H9 (cell line): Measurements from ENCODE around the gene SACM1L. TPM values are rescaled to one million over a fixed set of nuclear protein-coding genes. Genes with fewer than 3 reads are reported as not detected.

Experiments used
- DNase-seq: peaks from one replicate; pipeline ENCODE4 v3.0.0-alpha.2; 2017
- H2AFZ ChIP-seq: one replicate; pipeline ENCODE4 v1.6.1; 2013; ENCODE audit warnings: mild to moderate bottlenecking, low read length, control low read depth, moderate library complexity
- H2AK5ac ChIP-seq: 2 replicates; pipeline ENCODE4 v1.6.1; 2013; ENCODE audit warnings: low read length, control low read depth, mixed read lengths; ENCODE audit not compliant: insufficient read length
- H2BK120ac ChIP-seq: one replicate; pipeline ENCODE4 v1.6.1; 2013; ENCODE audit warnings: low read depth, mild to moderate bottlenecking, low read length, control low read depth, inconsistent platforms; ENCODE audit not compliant: poor library complexity, severe bottlenecking
- H2BK12ac ChIP-seq: 2 replicates; pipeline ENCODE4 v1.6.1; 2013; ENCODE audit warnings: low read length, control low read depth, mixed read lengths, low read depth; ENCODE audit not compliant: insufficient read length
- H2BK15ac ChIP-seq: 2 replicates; pipeline ENCODE4 v1.6.1; 2013; ENCODE audit warnings: low read depth, low read length, control low read depth
- H2BK20ac ChIP-seq: one replicate; pipeline ENCODE4 v1.6.1; 2013; ENCODE audit warnings: low read depth, mild to moderate bottlenecking, low read length, control low read depth, inconsistent platforms; ENCODE audit not compliant: poor library complexity, severe bottlenecking
- H2BK5ac ChIP-seq: 2 replicates; pipeline ENCODE4 v1.6.1; 2013; ENCODE audit warnings: low read length, control low read depth, mixed read lengths; ENCODE audit not compliant: insufficient read length
- H3K14ac ChIP-seq: 2 replicates; pipeline ENCODE4 v1.6.1; 2013; ENCODE audit warnings: low read length, control low read depth; ENCODE audit not compliant: insufficient read depth
- H3K18ac ChIP-seq: 2 replicates; pipeline ENCODE4 v1.6.1; 2013; ENCODE audit warnings: low read depth, mild to moderate bottlenecking, mixed read lengths, low read length, control low read depth; ENCODE audit not compliant: insufficient read length
- H3K23ac ChIP-seq: 2 replicates; pipeline ENCODE4 v1.6.1; 2013; ENCODE audit warnings: low read length, control low read depth, mixed read lengths, low read depth; ENCODE audit not compliant: insufficient read length
- H3K23me2 ChIP-seq: 2 replicates; pipeline ENCODE4 v1.6.1; 2013; ENCODE audit warnings: low read depth, mild to moderate bottlenecking, mixed read lengths, low read length, control low read depth; ENCODE audit not compliant: insufficient read length, poor library complexity, severe bottlenecking
- H3K27ac ChIP-seq: 2 replicates; pipeline ENCODE4 v1.5.1; 2013; ENCODE audit warnings: low read length, control low read depth, mixed read lengths, low read depth; ENCODE audit not compliant: insufficient read length
- H3K27me3 ChIP-seq: 2 replicates; pipeline ENCODE4 v1.6.1; 2013; ENCODE audit warnings: low read length, control low read depth, inconsistent platforms; ENCODE audit not compliant: insufficient read depth
- H3K4ac ChIP-seq: 2 replicates; pipeline ENCODE4 v1.6.1; 2013; ENCODE audit warnings: low read depth, mild to moderate bottlenecking, control low read depth, inconsistent platforms, low read length, moderate library complexity
- H3K4me1 ChIP-seq: 2 replicates; pipeline ENCODE4 v1.6.1; 2013; ENCODE audit warnings: low read length, control low read depth, inconsistent platforms; ENCODE audit not compliant: insufficient read depth
- H3K4me2 ChIP-seq: 2 replicates; pipeline ENCODE4 v1.6.1; 2013; ENCODE audit warnings: low read length, control low read depth, mixed read lengths; ENCODE audit not compliant: insufficient read length, insufficient read depth
- H3K56ac ChIP-seq: 2 replicates; pipeline ENCODE4 v1.6.1; 2013; ENCODE audit warnings: low read depth, mild to moderate bottlenecking, mixed read lengths, low read length, control low read depth; ENCODE audit not compliant: insufficient read length
- H3K79me1 ChIP-seq: 2 replicates; pipeline ENCODE4 v1.6.1; 2013; ENCODE audit warnings: low read depth, mild to moderate bottlenecking, moderate library complexity, low read length, control low read depth, inconsistent platforms; ENCODE audit not compliant: insufficient read depth, poor library complexity, severe bottlenecking
- H3K79me2 ChIP-seq: 2 replicates; pipeline ENCODE4 v1.6.1; 2013; ENCODE audit warnings: low read length, control low read depth, inconsistent platforms; ENCODE audit not compliant: insufficient read depth
- H3K9ac ChIP-seq: 2 replicates; pipeline ENCODE4 v1.6.1; 2013; ENCODE audit warnings: low read length, control low read depth, mixed read lengths; ENCODE audit not compliant: insufficient read length; ENCODE audit errors: extremely low read depth
- H3K9me3 ChIP-seq: one replicate; pipeline ENCODE4 v1.6.1; 2013; ENCODE audit warnings: low read depth, low read length, inconsistent platforms; ENCODE audit not compliant: control insufficient read depth
- H3T11ph ChIP-seq: one replicate; pipeline ENCODE4 v1.6.1; 2013; ENCODE audit warnings: mild to moderate bottlenecking, low read length, control low read depth, inconsistent platforms
- H4K20me1 ChIP-seq: one replicate; pipeline ENCODE4 v1.6.1; 2013; ENCODE audit not compliant: control insufficient read depth, insufficient read length, insufficient read depth
- H4K5ac ChIP-seq: 2 replicates; pipeline ENCODE4 v1.6.1; 2013; ENCODE audit warnings: low read depth, mild to moderate bottlenecking, mixed read lengths, low read length, control low read depth; ENCODE audit not compliant: insufficient read length
- H4K8ac ChIP-seq: replicated peaks from 2 replicates; pipeline ENCODE4 v1.6.1; 2013; ENCODE audit warnings: low read length, control low read depth, mixed read lengths, low read depth; ENCODE audit not compliant: insufficient read length
- H4K91ac ChIP-seq: 2 replicates; pipeline ENCODE4 v1.6.1; 2013; ENCODE audit warnings: low read depth, mild to moderate bottlenecking, moderate library complexity, mixed read lengths, low read length, control low read depth; ENCODE audit not compliant: insufficient read length
- H3K27ac Mint-ChIP-seq, 3 experiments: 2 replicates in 2 of 3; 3 replicates in 1 of 3; pipeline ENCODE4 v1.8.0; 2020 to 2021; ENCODE audit warnings: mixed read lengths in 3 of 3, mild to moderate bottlenecking in 1 of 3, moderate library complexity in 1 of 3
- H3K27me3 Mint-ChIP-seq: 2 replicates; pipeline ENCODE4 v1.8.0; 2021; ENCODE audit warnings: low read depth, mild to moderate bottlenecking, moderate library complexity, mixed read lengths
- H3K36me3 Mint-ChIP-seq, 3 experiments: 2 replicates in 2 of 3; 3 replicates in 1 of 3; pipeline ENCODE4 v1.8.0; 2020 to 2021; ENCODE audit warnings: low read depth in 3 of 3, mixed read lengths in 3 of 3; ENCODE audit not compliant: insufficient read depth in 1 of 3
- H3K4me1 Mint-ChIP-seq, 2 experiments: 2 replicates each; pipeline ENCODE4 v1.8.0; 2020; ENCODE audit warnings: mixed read lengths in 2 of 2
- H3K4me3 Mint-ChIP-seq, 2 experiments: 2 replicates in 1 of 2; 3 replicates in 1 of 2; pipeline ENCODE4 v1.8.0; 2020 to 2021; ENCODE audit warnings: mild to moderate bottlenecking in 2 of 2, mixed read lengths in 2 of 2, moderate library complexity in 1 of 2
- H3K9me3 Mint-ChIP-seq, 2 experiments: 2 replicates in 1 of 2; 3 replicates in 1 of 2; pipeline ENCODE4 v1.8.0; 2020; ENCODE audit warnings: mild to moderate bottlenecking in 2 of 2, mixed read lengths in 2 of 2, moderate library complexity in 1 of 2
- WGBS: extraction: QIAGEN DNeasy Blood & Tissue Kit; methylation state at CpG from one replicate; pipeline ENCODE4 v1.1.7; 2013; ENCODE audit warnings: missing lambda C conversion rate, low lambda C conversion rate, mixed read lengths; ENCODE audit not compliant: insufficient read length; ENCODE audit errors: extremely low coverage; 5-methylcytosine and 5-hydroxymethylcytosine counted together
- total RNA-seq: library from RNA; stranded (reverse); gene quantifications from 2 replicates; pipeline ENCODE4 v1.2.1, GENCODE V29; 2021
- TF ChIP-seq, protein P1 (sequence below): fragments of 200-600 bp; sonication (generic); conservative IDR thresholded peaks from 3 replicates; pipeline ENCODE4 v1.8.0; 2021; ENCODE audit warnings: antibody characterized with exemption, mild to moderate bottlenecking

The SACM1L gene
- total RNA-seq, 1 experiment from 2014 or later: 52.8 TPM

GRCh38 chr3:45792516-45793172 is 103.4 kb downstream of the SACM1L start:
- Histone ChIP-seq H3K4me2 (no peak overlapping the region), H3K23me2 (peaks cover 8% of the 10 kb centered on the region), H2BK12ac (no peak overlapping the region), H2BK5ac (no peak overlapping the region), H2AFZ (no peak overlapping the region), H2AK5ac (no peak overlapping the region), H3K18ac (no peak overlapping the region), H2BK15ac (no peak overlapping the region), H2BK20ac (no peak overlapping the region), H4K8ac (no peak overlapping the region), H4K20me1 (no peaks in the 10 kb centered on the region), H3T11ph (no peak overlapping the region), H2BK120ac (no peak overlapping the region), H3K4ac (no peak overlapping the region), H3K27me3 (peaks cover 28% of the 10 kb centered on the region; the same call in 1 of the 2 replicates), H3K56ac (no peak overlapping the region), H3K4me1 (no peaks in the 10 kb centered on the region), H3K79me1 (no peaks in the 10 kb centered on the region), H3K27ac (no peak overlapping the region), H3K14ac (no peak overlapping the region), H4K5ac (no peak overlapping the region), H3K23ac (no peak overlapping the region), H3K9me3 (no peaks in the 10 kb centered on the region), H3K79me2 (no peaks in the 10 kb centered on the region), H4K91ac (no peak overlapping the region), H3K9ac (no peak overlapping the region)
- Mint-ChIP-seq H3K36me3 (peaks cover 0 to 17% (median 2%) of the 10 kb centered on the region in 3 experiments; a peak in 4 of 7 replicates), H3K9me3 (peaks cover 11 to 22% of the 10 kb centered on the region in 2 experiments), H3K27me3 (peaks cover 69% of the 10 kb centered on the region), H3K27ac (no peak overlapping the region), H3K4me1 (peaks cover 10 to 14% of the 10 kb centered on the region in 2 experiments), H3K4me3 (no peak overlapping the region)
- no CpG with 5 or more reads among the region's 7 CpGs for WGBS
- TF ChIP-seq, protein P1, sequence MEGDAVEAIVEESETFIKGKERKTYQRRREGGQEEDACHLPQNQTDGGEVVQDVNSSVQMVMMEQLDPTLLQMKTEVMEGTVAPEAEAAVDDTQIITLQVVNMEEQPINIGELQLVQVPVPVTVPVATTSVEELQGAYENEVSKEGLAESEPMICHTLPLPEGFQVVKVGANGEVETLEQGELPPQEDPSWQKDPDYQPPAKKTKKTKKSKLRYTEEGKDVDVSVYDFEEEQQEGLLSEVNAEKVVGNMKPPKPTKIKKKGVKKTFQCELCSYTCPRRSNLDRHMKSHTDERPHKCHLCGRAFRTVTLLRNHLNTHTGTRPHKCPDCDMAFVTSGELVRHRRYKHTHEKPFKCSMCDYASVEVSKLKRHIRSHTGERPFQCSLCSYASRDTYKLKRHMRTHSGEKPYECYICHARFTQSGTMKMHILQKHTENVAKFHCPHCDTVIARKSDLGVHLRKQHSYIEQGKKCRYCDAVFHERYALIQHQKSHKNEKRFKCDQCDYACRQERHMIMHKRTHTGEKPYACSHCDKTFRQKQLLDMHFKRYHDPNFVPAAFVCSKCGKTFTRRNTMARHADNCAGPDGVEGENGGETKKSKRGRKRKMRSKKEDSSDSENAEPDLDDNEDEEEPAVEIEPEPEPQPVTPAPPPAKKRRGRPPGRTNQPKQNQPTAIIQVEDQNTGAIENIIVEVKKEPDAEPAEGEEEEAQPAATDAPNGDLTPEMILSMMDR: no peak
- no peak for DNase-seq
